Measurements from ENCODE around the gene RTF2. TPM values are rescaled to one million over a fixed set of nuclear protein-coding genes. Genes with fewer than 3 reads are reported as not detected.

Gene RTF2
- total and polyA plus RNA-seq, 11 donors = 50.7 to 114 (median 86.2) TPM

GRCh38 chr20:56517641-56518040 is 49.2 kb downstream of the RTF2 start:
- intact Hi-C loops (cut with DNase I) = no loop called here
- H3K4me3 ChIP-seq = no peak overlapping the region
- DNase-seq = no peak
- H3K36me3 ChIP-seq = peaks cover 0 to 72% (median 54%) of the 10 kb centered on the region in 9 donors
- no peak for TF ChIP-seq CTCF (IDR thresholded peaks at IDR 0.05)
- no peak for TF ChIP-seq POLR2A (IDR thresholded peaks at IDR 0.05)
- no peaks in the 10 kb centered on the region for H3K27me3 ChIP-seq
- 90 to 93% (median 93%) methylated on average over 8 of the region's 8 CpGs for WGBS, 4 donors
- H3K4me1 ChIP-seq = peaks cover 0 to 15% (median 2%) of the 10 kb centered on the region in 12 donors
- H3K27ac ChIP-seq = no peak overlapping the region
- ATAC-seq = no peak
- H3K9me3 ChIP-seq = peaks cover 0 to 25% (median 17%) of the 10 kb centered on the region in 12 donors

GRCh38 chr20:56518126-56518525 is 49.7 kb downstream of the RTF2 start:
- Histone ChIP-seq H3K27me3 (no peaks in the 10 kb centered on the region), H3K36me3 (peaks cover 0 to 69% (median 51%) of the 10 kb centered on the region in 9 donors), H3K4me3 (no peak overlapping the region), H3K27ac (no peak overlapping the region), H3K9me3 (peaks cover 0 to 25% (median 17%) of the 10 kb centered on the region in 12 donors), H3K4me1 (peaks cover 0 to 15% (median 2%) of the 10 kb centered on the region in 12 donors)
- ATAC-seq = no peak
- TF ChIP-seq CTCF (IDR thresholded peaks at IDR 0.05) = no peak
- TF ChIP-seq POLR2A (IDR thresholded peaks at IDR 0.05) = no peak
- WGBS, 4 donors = 97 to 98% (median 97%) methylated on average over 14 of the region's 14 CpGs
- no peak for DNase-seq
- intact Hi-C loops (cut with DNase I) = no loop called here

- intact Hi-C loops (cut with DNase I) = no loop called here
Observed at GRCh38 chr20:56518721-56519398, 50.4 kb downstream of the RTF2 start.

More at GRCh38 chr20:56518721-56519398, 50.4 kb downstream of the RTF2 start:
- Histone ChIP-seq H3K4me1 (peaks cover 0 to 15% (median 2%) of the 10 kb centered on the region in 12 donors), H3K4me3 (no peak overlapping the region), H3K36me3 (peaks cover 0 to 62% (median 44%) of the 10 kb centered on the region in 9 donors), H3K27me3 (no peaks in the 10 kb centered on the region), H3K27ac (no peak overlapping the region), H3K9me3 (peaks cover 0 to 25% (median 17%) of the 10 kb centered on the region in 12 donors)
- WGBS, 4 donors = 93 to 97% (median 96%) methylated on average over 10 of the region's 10 CpGs
- TF ChIP-seq POLR2A (IDR thresholded peaks at IDR 0.05) = no peak
- TF ChIP-seq CTCF (IDR thresholded peaks at IDR 0.05) = no peak
- DNase-seq (no peak), ATAC-seq (no peak)

Measured in heart left ventricle (tissue), 16 donors.